Lung (tissue), 12 donors: ENCODE results near the gene LSR. TPM values are rescaled to one million over a fixed set of nuclear protein-coding genes. Genes with fewer than 3 reads are reported as not detected.

ENCODE experiments used
- ATAC-seq: fragments of 200-7000 bp; cut with Tn5 transposase; one replicate; pipeline ENCODE4 v1.9.1; 2020; ENCODE audit warnings: moderate number of reproducible peaks; ENCODE audit not compliant: insufficient read depth, low FRiP score
- DNase-seq, 3 donors: peaks; one replicate each; pipeline ENCODE4 v3.0.0-alpha.2; 2013 to 2017
- H3K27ac ChIP-seq, 2 donors: one replicate each; pipeline ENCODE4 v1.5.1; 2013; ENCODE audit warnings: mild to moderate bottlenecking in 2 of 2, moderate library complexity in 2 of 2, control low read depth in 1 of 2, inconsistent platforms in 1 of 2, low read depth in 1 of 2, low read length in 1 of 2
- H3K27me3 ChIP-seq, 3 donors: one replicate each; pipeline ENCODE4 v1.5.1; 2013; ENCODE audit warnings: low read length in 2 of 3; ENCODE audit not compliant: control insufficient read depth in 3 of 3, insufficient read depth in 3 of 3
- H3K36me3 ChIP-seq, 4 donors: one replicate each; pipeline ENCODE4 v1.5.1; 2013; ENCODE audit warnings: low read length in 4 of 4, mild to moderate bottlenecking in 1 of 4, moderate library complexity in 1 of 4; ENCODE audit not compliant: control insufficient read depth in 4 of 4, insufficient read depth in 4 of 4
- H3K4me1 ChIP-seq, 5 donors: one replicate each; pipeline ENCODE4 v1.5.1; 2013; ENCODE audit warnings: low read length in 5 of 5, mild to moderate bottlenecking in 2 of 5, moderate library complexity in 1 of 5; ENCODE audit not compliant: control insufficient read depth in 5 of 5, insufficient read depth in 5 of 5
- H3K4me3 ChIP-seq: one replicate; pipeline ENCODE4 v1.5.1; 2013; ENCODE audit warnings: mild to moderate bottlenecking, control low read depth, moderate library complexity
- H3K9ac ChIP-seq, 2 donors: one replicate each; pipeline ENCODE4 v1.5.1; 2013; ENCODE audit warnings: low read length in 2 of 2, control low read depth in 1 of 2; ENCODE audit not compliant: insufficient read depth in 1 of 2
- H3K9me3 ChIP-seq, 4 donors: one replicate each; pipeline ENCODE4 v1.5.1; 2013; ENCODE audit warnings: low read length in 3 of 4, mild to moderate bottlenecking in 1 of 4, moderate library complexity in 1 of 4; ENCODE audit not compliant: control insufficient read depth in 4 of 4, insufficient read depth in 3 of 4
- WGBS, 2 donors: extraction: QIAGEN DNeasy Blood & Tissue Kit; methylation state at CpG; one replicate each; pipeline ENCODE4 v1.1.7; 2013; 5-methylcytosine and 5-hydroxymethylcytosine counted together
- polyA plus RNA-seq, 2 donors: library from polyadenylated mRNA; stranded (reverse); fragments of 200-250 nt; gene quantifications; one replicate each; pipeline ENCODE4 v1.2.1, GENCODE V29; 2013
- total RNA-seq, 2 donors: library from RNA; depleted of rRNA in 1 of 2; stranded (reverse); fragments of >200 nt in 1 of 2; gene quantifications; one replicate each; pipeline ENCODE4 v1.2.1, GENCODE V29; 2014 to 2021
- TF ChIP-seq, protein P1 (sequence below): IDR thresholded peaks from 2 replicates; pipeline ENCODE4 v1.5.1; 2012; ENCODE audit warnings: mild to moderate bottlenecking; ENCODE audit errors: control extremely low read depth, extremely low read depth
- donor health status: control.
- donor health status: control.
- donor health status: Bipolar disorder and iron deficiency.
- donor health status: healthy.
- donor health status: DM: yes; HTN: yes; CAD: no.

Gene LSR
- total and polyA plus RNA-seq, 4 donors, result 30.8 to 82.0 (median 68.7) TPM

DNA sequence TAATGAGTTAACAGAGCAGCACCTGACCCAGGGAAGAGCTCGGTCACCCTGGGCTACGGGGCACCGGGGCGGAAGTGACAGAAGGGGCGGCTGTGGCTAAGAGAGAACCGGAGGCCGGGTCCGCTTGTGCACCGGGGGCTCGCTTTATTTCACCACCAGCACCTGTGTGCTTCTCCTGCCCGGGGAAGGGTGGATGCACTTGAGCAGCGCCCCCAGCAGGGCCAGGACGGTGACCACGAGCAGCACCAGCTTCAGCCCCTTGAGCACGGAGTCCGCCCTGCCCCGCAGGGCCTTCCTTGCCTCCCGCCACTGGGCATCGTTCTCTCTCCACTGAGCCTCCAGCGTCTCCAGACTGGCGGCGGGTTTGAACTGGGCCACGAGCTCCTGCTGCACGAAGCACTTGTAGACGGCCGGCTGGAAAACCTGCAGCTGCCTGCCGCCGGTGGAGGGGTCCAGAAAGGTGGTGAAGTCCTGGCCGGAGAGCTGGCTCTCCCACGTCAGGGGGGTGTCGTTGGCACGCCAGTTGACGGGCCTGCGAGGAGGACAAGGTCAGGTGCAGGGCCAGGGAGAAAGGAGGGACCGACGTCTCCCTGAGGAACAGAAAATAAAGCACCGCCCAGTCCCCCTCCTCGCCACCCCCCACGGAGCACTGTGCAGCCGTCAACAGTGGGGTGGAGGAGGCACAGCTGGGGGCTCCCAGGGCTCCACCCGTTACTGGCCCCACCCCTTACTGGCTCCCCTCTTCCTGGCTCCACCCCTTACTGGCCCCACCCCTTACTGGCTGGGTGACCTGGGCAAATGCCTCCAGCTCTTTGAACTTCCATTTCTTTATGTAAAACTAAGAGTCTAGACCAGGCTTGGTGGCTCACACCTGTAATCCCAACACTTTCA lies 23.9 kb upstream of the LSR start:
- no peak overlapping the region for H3K9ac ChIP-seq
- H3K9me3 ChIP-seq, result peaks cover 0 to 2% (median 0%) of the 10 kb centered on the region in 4 donors
- peak overlapping the region in 1 of 2 donors; percentile 41 for H3K27ac ChIP-seq
- no peak overlapping the region for H3K4me3 ChIP-seq
- 66 to 75% methylated on average over 38 to 41 of the region's 41 CpGs for WGBS, 2 donors
- peak in 1 of 3 donors; percentile 21 for DNase-seq
- no peaks in the 10 kb centered on the region for H3K27me3 ChIP-seq
- H3K4me1 ChIP-seq, result peaks cover 0 to 8% (median 0%) of the 10 kb centered on the region in 5 donors
- ATAC-seq, result no peak
- TF ChIP-seq, protein P1, sequence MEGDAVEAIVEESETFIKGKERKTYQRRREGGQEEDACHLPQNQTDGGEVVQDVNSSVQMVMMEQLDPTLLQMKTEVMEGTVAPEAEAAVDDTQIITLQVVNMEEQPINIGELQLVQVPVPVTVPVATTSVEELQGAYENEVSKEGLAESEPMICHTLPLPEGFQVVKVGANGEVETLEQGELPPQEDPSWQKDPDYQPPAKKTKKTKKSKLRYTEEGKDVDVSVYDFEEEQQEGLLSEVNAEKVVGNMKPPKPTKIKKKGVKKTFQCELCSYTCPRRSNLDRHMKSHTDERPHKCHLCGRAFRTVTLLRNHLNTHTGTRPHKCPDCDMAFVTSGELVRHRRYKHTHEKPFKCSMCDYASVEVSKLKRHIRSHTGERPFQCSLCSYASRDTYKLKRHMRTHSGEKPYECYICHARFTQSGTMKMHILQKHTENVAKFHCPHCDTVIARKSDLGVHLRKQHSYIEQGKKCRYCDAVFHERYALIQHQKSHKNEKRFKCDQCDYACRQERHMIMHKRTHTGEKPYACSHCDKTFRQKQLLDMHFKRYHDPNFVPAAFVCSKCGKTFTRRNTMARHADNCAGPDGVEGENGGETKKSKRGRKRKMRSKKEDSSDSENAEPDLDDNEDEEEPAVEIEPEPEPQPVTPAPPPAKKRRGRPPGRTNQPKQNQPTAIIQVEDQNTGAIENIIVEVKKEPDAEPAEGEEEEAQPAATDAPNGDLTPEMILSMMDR, result no peak
- no peaks in the 10 kb centered on the region for H3K36me3 ChIP-seq

DNA sequence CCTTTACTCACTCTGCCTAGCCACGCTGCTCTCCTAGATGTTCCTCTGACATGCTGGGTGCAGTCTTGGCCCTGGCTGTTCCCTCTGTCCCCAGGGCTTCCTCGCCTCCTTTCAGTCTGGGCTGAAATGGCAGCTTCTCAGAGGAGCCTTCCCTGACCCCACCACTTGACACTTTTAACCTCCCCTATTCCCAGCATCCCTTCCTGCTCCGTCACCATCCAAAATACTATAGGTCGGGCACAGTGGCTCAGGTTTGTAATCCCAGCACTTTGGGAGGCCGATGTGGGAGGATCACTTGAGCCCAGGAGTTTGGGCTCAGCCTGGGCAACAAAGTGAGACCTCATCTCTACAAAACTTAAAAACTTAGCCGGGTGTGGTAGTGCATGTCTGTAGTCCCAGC lies 22.9 kb upstream of the LSR start:
- TF ChIP-seq, protein P1, result no peak
- WGBS, 2 donors, result 93 to 94% methylated on average over 6 of the region's 6 CpGs
- no peak for DNase-seq

DNA sequence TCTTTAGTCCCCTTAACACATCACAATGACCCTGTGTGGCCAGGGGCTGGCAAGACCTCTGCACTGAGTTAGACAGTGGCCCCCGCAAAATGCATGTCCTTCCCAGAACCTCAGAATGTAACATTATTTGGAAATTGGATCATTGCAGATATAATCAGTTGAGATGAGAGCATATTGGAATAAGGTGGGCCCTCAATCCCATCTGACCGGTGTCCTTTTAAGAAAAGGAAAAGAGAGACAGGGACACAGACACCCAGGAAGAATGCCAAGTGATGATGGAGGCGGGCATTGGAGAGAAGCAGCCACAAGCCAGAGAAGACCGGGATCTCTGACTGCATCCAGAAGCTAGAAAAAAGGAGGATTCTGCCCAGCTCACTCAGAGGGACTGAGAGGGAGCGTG lies 22.1 kb upstream of the LSR start:
- Histone ChIP-seq H3K9ac (no peak overlapping the region), H3K36me3 (no peaks in the 10 kb centered on the region), H3K27ac (no peak overlapping the region), H3K4me1 (peaks cover 0 to 6% (median 0%) of the 10 kb centered on the region in 5 donors), H3K27me3 (no peaks in the 10 kb centered on the region), H3K9me3 (peaks cover 0 to 2% (median 0%) of the 10 kb centered on the region in 4 donors), H3K4me3 (no peak overlapping the region)
- DNase-seq (no peak), ATAC-seq (no peak)
- TF ChIP-seq, protein P1, result no peak
- 92 to 95% methylated on average over 5 of the region's 5 CpGs for WGBS, 2 donors

More for the DNA sequence above, 22.9 kb upstream of the LSR start:
- peaks cover 0 to 2% (median 0%) of the 10 kb centered on the region in 4 donors for H3K9me3 ChIP-seq
- ATAC-seq, result no peak
- no peak overlapping the region for H3K27ac ChIP-seq
- no peak overlapping the region for H3K4me3 ChIP-seq
- no peaks in the 10 kb centered on the region for H3K27me3 ChIP-seq
- H3K9ac ChIP-seq, result no peak overlapping the region
- peaks cover 0 to 6% (median 0%) of the 10 kb centered on the region in 5 donors for H3K4me1 ChIP-seq
- H3K36me3 ChIP-seq, result no peaks in the 10 kb centered on the region
